MM.1S (cell line): ENCODE results near the gene DMBT1.

Experiments used
- EZH2 ChIP-seq: fragments of 300-600 bp; sonication (generic); optimal IDR thresholded peaks from 2 replicates; pipeline ENCODE3; 2017; ENCODE audit warnings: low read depth, mild to moderate bottlenecking, antibody characterized with exemption, low read length, mixed read lengths
- TF ChIP-seq, protein P1 (sequence below): fragments of 300-600 bp; sonication (generic); IDR thresholded peaks from 2 replicates; pipeline ENCODE4 v1.5.1; 2016; ENCODE audit warnings: antibody characterized with exemption, low read length, mixed read lengths

DNA sequence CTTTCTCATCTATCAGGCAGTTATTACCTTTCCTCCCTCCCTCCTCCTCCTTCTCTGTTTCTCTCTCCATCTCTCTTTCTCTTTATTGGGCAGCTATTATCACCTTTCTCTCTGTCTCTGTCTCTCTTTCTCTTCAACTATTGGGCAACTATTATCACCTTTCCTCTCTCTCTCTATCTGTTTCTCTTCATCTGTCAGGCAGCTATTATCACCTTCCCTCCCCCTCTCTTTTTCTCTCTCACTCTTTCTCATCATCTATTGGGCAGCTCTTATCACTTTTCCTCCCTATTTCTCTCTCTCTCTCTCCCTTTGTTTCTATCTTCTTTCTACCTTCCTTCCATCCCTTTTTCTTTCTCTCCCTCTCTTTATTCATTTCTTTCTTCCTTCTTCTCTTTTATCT is 1.2 kb downstream of the DMBT1 start:
- TF ChIP-seq, protein P1, sequence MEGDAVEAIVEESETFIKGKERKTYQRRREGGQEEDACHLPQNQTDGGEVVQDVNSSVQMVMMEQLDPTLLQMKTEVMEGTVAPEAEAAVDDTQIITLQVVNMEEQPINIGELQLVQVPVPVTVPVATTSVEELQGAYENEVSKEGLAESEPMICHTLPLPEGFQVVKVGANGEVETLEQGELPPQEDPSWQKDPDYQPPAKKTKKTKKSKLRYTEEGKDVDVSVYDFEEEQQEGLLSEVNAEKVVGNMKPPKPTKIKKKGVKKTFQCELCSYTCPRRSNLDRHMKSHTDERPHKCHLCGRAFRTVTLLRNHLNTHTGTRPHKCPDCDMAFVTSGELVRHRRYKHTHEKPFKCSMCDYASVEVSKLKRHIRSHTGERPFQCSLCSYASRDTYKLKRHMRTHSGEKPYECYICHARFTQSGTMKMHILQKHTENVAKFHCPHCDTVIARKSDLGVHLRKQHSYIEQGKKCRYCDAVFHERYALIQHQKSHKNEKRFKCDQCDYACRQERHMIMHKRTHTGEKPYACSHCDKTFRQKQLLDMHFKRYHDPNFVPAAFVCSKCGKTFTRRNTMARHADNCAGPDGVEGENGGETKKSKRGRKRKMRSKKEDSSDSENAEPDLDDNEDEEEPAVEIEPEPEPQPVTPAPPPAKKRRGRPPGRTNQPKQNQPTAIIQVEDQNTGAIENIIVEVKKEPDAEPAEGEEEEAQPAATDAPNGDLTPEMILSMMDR, result no peak
- TF ChIP-seq EZH2, result no peak
